ENCODE measurements around the gene LRCOL1. TPM values are rescaled to one million over a fixed set of nuclear protein-coding genes. Genes with fewer than 3 reads are reported as not detected.

Gene LRCOL1
- total RNA-seq, 1 donor: not detected

- no peak overlapping the region for H3K4me3 ChIP-seq (ENCODE audit: low read depth, low read length)
- DNase-seq (ENCODE audit: low read depth): no peak
- TF ChIP-seq, protein P1, sequence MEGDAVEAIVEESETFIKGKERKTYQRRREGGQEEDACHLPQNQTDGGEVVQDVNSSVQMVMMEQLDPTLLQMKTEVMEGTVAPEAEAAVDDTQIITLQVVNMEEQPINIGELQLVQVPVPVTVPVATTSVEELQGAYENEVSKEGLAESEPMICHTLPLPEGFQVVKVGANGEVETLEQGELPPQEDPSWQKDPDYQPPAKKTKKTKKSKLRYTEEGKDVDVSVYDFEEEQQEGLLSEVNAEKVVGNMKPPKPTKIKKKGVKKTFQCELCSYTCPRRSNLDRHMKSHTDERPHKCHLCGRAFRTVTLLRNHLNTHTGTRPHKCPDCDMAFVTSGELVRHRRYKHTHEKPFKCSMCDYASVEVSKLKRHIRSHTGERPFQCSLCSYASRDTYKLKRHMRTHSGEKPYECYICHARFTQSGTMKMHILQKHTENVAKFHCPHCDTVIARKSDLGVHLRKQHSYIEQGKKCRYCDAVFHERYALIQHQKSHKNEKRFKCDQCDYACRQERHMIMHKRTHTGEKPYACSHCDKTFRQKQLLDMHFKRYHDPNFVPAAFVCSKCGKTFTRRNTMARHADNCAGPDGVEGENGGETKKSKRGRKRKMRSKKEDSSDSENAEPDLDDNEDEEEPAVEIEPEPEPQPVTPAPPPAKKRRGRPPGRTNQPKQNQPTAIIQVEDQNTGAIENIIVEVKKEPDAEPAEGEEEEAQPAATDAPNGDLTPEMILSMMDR (IDR thresholded peaks at IDR 0.05; ENCODE audit: insufficient read depth, low read length): no peak
Observed at GRCh38 chr12:132592282-132592970, 18.0 kb downstream of the LRCOL1 start.

GRCh38 chr12:132591107-132591935 lies 19.1 kb downstream of the LRCOL1 start:
- no peak overlapping the region for H3K4me3 ChIP-seq (ENCODE audit: low read depth, low read length)
- DNase-seq (ENCODE audit: low read depth): no peak
- TF ChIP-seq, protein P1 (IDR thresholded peaks at IDR 0.05; ENCODE audit: insufficient read depth, low read length): no peak

DNA sequence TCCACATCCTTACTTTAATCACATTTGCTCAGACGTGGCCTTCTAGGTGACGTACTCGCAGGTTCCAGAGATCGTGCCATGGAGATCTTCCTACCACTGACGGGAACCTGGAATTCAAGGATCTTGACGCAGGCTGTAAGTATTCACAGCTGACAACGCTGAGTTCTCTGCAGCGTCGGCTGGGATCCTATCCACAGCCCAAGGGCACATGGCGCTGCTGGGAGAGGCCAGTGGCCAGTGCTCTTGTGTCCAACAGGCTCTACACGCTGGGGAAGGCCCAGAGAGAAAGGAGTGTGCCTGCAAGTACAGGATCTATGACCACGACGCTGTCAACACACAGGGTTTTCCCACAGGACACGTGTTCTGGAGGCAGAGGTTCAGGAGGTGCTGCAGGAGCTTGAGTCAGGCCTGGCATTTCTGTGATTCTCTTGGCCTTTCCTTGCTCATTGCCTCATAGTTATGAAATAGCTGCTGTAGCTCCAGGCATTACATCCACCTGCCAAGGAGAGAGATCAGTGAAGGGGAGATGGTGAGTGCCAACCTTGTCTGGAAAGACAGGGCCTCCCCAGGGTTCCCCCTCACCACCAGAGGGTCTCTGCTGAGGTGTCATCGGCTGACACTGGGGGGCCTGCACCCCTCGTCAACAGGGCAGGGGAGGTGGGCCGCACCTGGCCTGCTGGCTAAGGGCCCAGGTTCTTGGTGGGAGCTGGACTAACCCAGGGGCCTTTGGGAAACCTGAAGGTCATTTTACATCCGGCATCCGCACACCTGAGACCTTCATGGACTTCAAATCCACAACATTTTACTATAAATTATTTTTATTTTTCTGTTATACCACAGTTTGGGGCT lies 21.3 kb downstream of the LRCOL1 start:
- H3K4me3 ChIP-seq (ENCODE audit: low read depth, low read length): no peak overlapping the region
- DNase-seq (ENCODE audit: low read depth): no peak
- TF ChIP-seq, protein P1 (IDR thresholded peaks at IDR 0.05; ENCODE audit: insufficient read depth, low read length): no peak

DNA sequence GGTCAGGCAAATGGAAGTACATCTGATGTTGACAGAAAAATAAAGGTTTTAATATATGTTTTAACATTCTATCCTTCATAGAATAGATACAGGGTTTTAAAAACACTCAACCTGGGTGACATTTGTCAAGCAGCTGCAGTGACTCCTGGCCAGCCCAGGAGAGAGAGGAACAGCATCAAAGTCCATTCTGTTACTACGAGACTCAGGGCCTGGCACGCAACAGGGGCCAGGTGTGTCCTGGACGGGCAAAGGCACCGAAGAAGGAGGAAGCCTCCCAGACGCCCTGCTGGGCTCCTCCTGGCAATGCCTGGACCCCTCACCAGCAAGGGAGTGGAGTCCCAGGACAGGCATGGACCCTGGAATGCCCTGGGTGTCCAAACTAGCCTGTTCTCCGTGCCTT lies 22.1 kb downstream of the LRCOL1 start:
- no peak for DNase-seq (ENCODE audit: low read depth)
- TF ChIP-seq, protein P1 (IDR thresholded peaks at IDR 0.05; ENCODE audit: insufficient read depth, low read length): no peak
- H3K4me3 ChIP-seq (ENCODE audit: low read depth, low read length): no peak overlapping the region

GRCh38 chr12:132587781-132588180 lies 22.6 kb downstream of the LRCOL1 start:
- no peak overlapping the region for H3K4me3 ChIP-seq (ENCODE audit: low read depth, low read length)
- no peak for DNase-seq (ENCODE audit: low read depth)
- TF ChIP-seq, protein P1 (IDR thresholded peaks at IDR 0.05; ENCODE audit: insufficient read depth, low read length): no peak

DNA sequence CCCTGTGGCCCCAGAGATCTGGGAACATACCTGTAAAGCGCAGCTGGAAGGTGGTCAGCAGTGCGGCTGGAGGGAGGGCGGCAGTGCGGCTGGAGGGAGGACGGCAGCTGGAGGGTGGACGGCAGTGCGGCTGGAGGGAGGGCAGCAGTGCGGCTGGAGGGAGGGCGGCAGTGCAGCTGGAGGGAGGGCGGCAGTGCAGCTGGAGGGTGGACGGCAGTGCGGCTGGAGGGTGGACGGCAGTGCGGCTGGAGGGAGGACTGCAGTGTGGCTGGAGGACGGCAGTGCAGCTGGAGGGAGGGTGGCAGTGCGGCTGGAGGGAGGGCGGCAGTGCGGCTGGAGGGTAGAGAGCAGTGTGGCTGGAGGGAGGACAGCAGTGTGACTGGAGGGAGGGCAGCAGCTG lies 23.5 kb downstream of the LRCOL1 start:
- no peak for DNase-seq (ENCODE audit: low read depth)
- TF ChIP-seq, protein P1 (IDR thresholded peaks at IDR 0.05; ENCODE audit: insufficient read depth, low read length): no peak
- H3K4me3 ChIP-seq (ENCODE audit: low read depth, low read length): no peak overlapping the region

Measured in fibroblast of the aortic adventitia (primary cell).